ENCODE data around the gene RRP12. TPM values are rescaled to one million over a fixed set of nuclear protein-coding genes. Genes with fewer than 3 reads are reported as not detected.

RRP12 gene
- total and polyA plus RNA-seq, 2 donors (not counting 3 experiments of a cell fraction or from before 2014, with no cell fraction given): 13.6 to 35.8 TPM

DNA sequence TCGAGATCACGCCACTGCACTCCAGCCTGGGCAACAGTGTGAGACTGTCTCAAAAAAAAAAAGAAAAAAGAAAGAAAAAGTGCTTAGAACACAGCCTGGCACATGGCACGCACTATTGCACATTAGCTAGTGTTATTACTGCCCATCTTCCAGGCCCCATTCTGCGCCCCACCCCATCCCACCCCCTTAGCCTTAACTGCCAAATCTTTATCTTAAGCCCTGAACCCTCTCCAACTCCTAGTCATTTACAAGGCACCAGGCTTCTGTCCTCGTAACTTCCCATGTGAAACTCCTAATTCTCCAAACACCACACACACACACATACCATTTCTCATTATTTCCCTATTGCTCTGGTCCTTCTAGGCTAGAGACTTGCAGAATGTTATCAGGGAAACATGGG lies 71.4 kb downstream of the RRP12 start:
- Histone ChIP-seq H4K20me1 (replicated peaks; ENCODE audit: control insufficient read depth, extremely low read depth, insufficient read depth, low read length) (no peaks in the 10 kb centered on the region), H2AFZ (ENCODE audit: low read depth, low read length) (no peak overlapping the region), H3K79me2 (ENCODE audit: control insufficient read depth, insufficient read depth, low read length) (peaks cover 24% of the 10 kb centered on the region), H3K27me3 (ENCODE audit: control insufficient read depth in 2 of 2, insufficient read depth in 2 of 2, low read length in 2 of 2) (no peaks in the 10 kb centered on the region), H3K4me2 (ENCODE audit: insufficient read depth, low read length) (no peak overlapping the region), H3K9ac (replicated peaks; ENCODE audit: extremely low read depth, insufficient read depth, low read length) (no peak overlapping the region), H3K27ac (ENCODE audit: insufficient read depth, low read depth, low read length) (no peak overlapping the region), H3K9me1 (replicated peaks; ENCODE audit: control insufficient read depth, extremely low read depth, insufficient read depth, low read length) (no peaks in the 10 kb centered on the region), H3K9me3 (replicated peaks; ENCODE audit: control insufficient read depth, insufficient read depth, low read length) (no peaks in the 10 kb centered on the region), H3K4me1 (ENCODE audit: control insufficient read depth, extremely low read depth, insufficient read depth, low read length) (peaks cover 11% of the 10 kb centered on the region), H3K36me3 (ENCODE audit: control insufficient read depth in 2 of 2, extremely low read depth in 1 of 2, insufficient read depth in 2 of 2, low read length in 2 of 2) (peaks cover 0 to 5% of the 10 kb centered on the region in 2 experiments), H3K4me3 (replicated peaks in 1 of 3; ENCODE audit: insufficient read depth in 1 of 3, low read depth in 1 of 3, low read length in 3 of 3) (no peak overlapping the region)
- CTCF ChIA-PET: interaction anchor here (1.4 kb wide), 1 partner anchor 51 kb away, joined by 6 read pairs; no protein-coding TSS in a partner anchor
- BruUV-seq (replicated peaks): no TSS peak
- dilution Hi-C loops (cut with MboI; ENCODE audit: extremely low pct_ligation_motif_present, low sequenced_read_pairs) (no loop called here), intact Hi-C loops (cut with micrococcal nuclease) (loop anchor here (10.0 kb wide), 1 partner anchor 255 kb away; no protein-coding TSS in a partner anchor)
- FAIRE-seq (no peak), DNase-seq (ENCODE audit: low read depth, low spot score) (no peak)
- TF ChIP-seq, protein P1, sequence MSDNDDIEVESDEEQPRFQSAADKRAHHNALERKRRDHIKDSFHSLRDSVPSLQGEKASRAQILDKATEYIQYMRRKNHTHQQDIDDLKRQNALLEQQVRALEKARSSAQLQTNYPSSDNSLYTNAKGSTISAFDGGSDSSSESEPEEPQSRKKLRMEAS (IDR thresholded peaks at IDR 0.05; ENCODE audit: insufficient read depth, insufficient read length): no peak
- POLR2A ChIA-PET: no interaction called here

DNA sequence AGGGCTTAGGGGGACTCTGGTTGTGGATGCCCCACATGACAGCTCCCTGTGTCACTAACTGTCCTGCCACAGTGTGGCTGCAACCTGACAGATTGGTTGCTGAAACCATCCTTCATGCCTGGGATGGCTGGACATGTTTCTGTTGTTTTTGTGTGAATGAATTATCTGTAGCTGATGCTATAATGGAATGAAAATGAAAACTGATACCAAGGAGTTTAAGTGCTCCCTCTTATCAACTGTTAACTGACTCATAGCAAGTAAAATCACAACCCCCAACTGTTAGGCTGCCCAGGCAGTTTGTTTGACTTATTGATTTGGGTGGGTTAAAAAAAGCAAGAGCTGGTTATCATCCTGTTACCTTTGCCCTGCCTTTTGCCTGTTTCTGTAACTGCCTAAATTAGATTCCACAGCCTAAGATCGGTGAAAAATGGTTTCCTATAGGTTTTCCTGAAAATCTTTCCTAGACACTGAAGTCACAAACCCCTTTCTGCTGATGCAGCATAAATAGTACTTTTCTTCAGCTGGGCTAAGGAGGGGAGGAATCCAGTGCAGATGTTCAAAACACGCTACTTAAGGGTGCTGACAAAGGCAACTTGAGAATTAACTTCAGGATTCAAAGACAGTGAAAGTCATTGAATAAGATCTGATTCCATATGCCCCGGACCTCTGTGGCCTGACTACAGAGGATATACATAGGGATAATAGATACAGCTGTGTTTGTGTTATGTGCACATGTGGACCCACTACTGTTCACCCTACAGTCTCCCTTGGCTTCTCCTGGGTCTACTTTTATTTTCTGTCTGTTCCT lies 72.3 kb downstream of the RRP12 start:
- H3K4me2 ChIP-seq (ENCODE audit: insufficient read depth, low read length): no peak overlapping the region

More for the DNA sequence above, 72.3 kb downstream of the RRP12 start:
- H3K27ac ChIP-seq (ENCODE audit: insufficient read depth, low read depth, low read length): no peak overlapping the region
- ChIA-PET POLR2A (no interaction called here), CTCF (interaction anchor here (1.1 to 1.4 kb wide), 2 partner anchors 27 to 50 kb away, joined by 3 to 6 read pairs; no protein-coding TSS in a partner anchor)
- TF ChIP-seq POLR2AphosphoS5 (IDR thresholded peaks at IDR 0.05; ENCODE audit: insufficient read depth, low read depth, low read length) (no peak), MYC (IDR thresholded peaks at IDR 0.05; ENCODE audit: low read depth, low read length) (no peak), EZH2 (IDR thresholded peaks at IDR 0.05; ENCODE audit: borderline replicate concordance, low read depth, low read length, severe bottlenecking) (no peak)
- TF ChIP-seq, protein P1 (IDR thresholded peaks at IDR 0.05; ENCODE audit: insufficient read depth, insufficient read length): no peak
- FAIRE-seq (no peak), DNase-seq (ENCODE audit: low read depth, low spot score) (no peak)
- dilution Hi-C loops (cut with MboI; ENCODE audit: extremely low pct_ligation_motif_present, low sequenced_read_pairs): no loop called here
- no peaks in the 10 kb centered on the region for H3K9me3 ChIP-seq (replicated peaks; ENCODE audit: control insufficient read depth, insufficient read depth, low read length)
- peaks cover 0 to 5% of the 10 kb centered on the region in 2 experiments for H3K36me3 ChIP-seq (ENCODE audit: control insufficient read depth in 2 of 2, extremely low read depth in 1 of 2, insufficient read depth in 2 of 2, low read length in 2 of 2)
- H3K9me1 ChIP-seq (replicated peaks; ENCODE audit: control insufficient read depth, extremely low read depth, insufficient read depth, low read length): no peaks in the 10 kb centered on the region
- peaks cover 11% of the 10 kb centered on the region for H3K4me1 ChIP-seq (ENCODE audit: control insufficient read depth, extremely low read depth, insufficient read depth, low read length)
- no TSS peak for BruUV-seq (replicated peaks)
- H3K79me2 ChIP-seq (ENCODE audit: control insufficient read depth, insufficient read depth, low read length): peaks cover 24% of the 10 kb centered on the region
- H2AFZ ChIP-seq (ENCODE audit: low read depth, low read length): no peak overlapping the region
- no peak overlapping the region for H3K4me3 ChIP-seq (replicated peaks in 1 of 3; ENCODE audit: insufficient read depth in 1 of 3, low read depth in 1 of 3, low read length in 3 of 3)
- no peaks in the 10 kb centered on the region for H3K27me3 ChIP-seq (ENCODE audit: control insufficient read depth in 2 of 2, insufficient read depth in 2 of 2, low read length in 2 of 2)
- intact Hi-C loops (cut with micrococcal nuclease): no loop called here
- H3K9ac ChIP-seq (replicated peaks; ENCODE audit: extremely low read depth, insufficient read depth, low read length): no peak overlapping the region
- no peaks in the 10 kb centered on the region for H4K20me1 ChIP-seq (replicated peaks; ENCODE audit: control insufficient read depth, extremely low read depth, insufficient read depth, low read length)

Data from endothelial cell of umbilical vein (primary cell).